Stomach (tissue), 4 donors: ENCODE data around the gene RBFOX1.

Source experiments
- EP300 ChIP-seq: sonication (generic); formaldehyde crosslinking; IDR thresholded peaks from one replicate; pipeline ENCODE4 v1.6.1; 2017; ENCODE audit warnings: antibody characterized with exemption
- POLR2A ChIP-seq, 4 donors: fragments of 450-650 bp; IDR thresholded peaks; one replicate each; pipeline ENCODE4 v1.6.1; 2016; ENCODE audit warnings: antibody characterized with exemption in 4 of 4, control low read depth in 2 of 4, mild to moderate bottlenecking in 1 of 4, moderate library complexity in 1 of 4
- POLR2AphosphoS5 ChIP-seq, 3 donors: sonication (generic); formaldehyde crosslinking; IDR thresholded peaks; one replicate each; pipeline ENCODE4 v1.6.1; 2016; ENCODE audit warnings: antibody characterized with exemption in 3 of 3
- TF ChIP-seq, protein P1 (sequence below), 7 experiments: fragments of 450-650 bp in 4 of 7; fragments of 200-600 bp in 3 of 7; sonication (generic) in 3 of 7; IDR thresholded peaks; one replicate each; pipeline ENCODE4 v1.5.1; 2016 to 2019; ENCODE audit warnings: antibody characterized with exemption in 7 of 7, control low read depth in 2 of 7, mild to moderate bottlenecking in 1 of 7

GRCh38 chr16:7361416-7362129 lies 28.9 kb downstream of the RBFOX1 start:
- TF ChIP-seq POLR2A (IDR thresholded peaks at IDR 0.05) (no peak), EP300 (no peak), POLR2AphosphoS5 (IDR thresholded peaks at IDR 0.05) (no peak)
- TF ChIP-seq, protein P1, sequence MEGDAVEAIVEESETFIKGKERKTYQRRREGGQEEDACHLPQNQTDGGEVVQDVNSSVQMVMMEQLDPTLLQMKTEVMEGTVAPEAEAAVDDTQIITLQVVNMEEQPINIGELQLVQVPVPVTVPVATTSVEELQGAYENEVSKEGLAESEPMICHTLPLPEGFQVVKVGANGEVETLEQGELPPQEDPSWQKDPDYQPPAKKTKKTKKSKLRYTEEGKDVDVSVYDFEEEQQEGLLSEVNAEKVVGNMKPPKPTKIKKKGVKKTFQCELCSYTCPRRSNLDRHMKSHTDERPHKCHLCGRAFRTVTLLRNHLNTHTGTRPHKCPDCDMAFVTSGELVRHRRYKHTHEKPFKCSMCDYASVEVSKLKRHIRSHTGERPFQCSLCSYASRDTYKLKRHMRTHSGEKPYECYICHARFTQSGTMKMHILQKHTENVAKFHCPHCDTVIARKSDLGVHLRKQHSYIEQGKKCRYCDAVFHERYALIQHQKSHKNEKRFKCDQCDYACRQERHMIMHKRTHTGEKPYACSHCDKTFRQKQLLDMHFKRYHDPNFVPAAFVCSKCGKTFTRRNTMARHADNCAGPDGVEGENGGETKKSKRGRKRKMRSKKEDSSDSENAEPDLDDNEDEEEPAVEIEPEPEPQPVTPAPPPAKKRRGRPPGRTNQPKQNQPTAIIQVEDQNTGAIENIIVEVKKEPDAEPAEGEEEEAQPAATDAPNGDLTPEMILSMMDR (IDR thresholded peaks at IDR 0.05): no peak
